CD1c-positive myeloid dendritic cell (primary cell): ENCODE data around the gene GNG8.
"Not testable (repeated sequence)": the region's sequence is repeated elsewhere in the genome, so short reads cannot be mapped to it uniquely, and the experiment has no call there.

Experiments used
- DNase-seq: peaks from one replicate; pipeline ENCODE4 v3.0.0-alpha.2; 2016; ENCODE audit errors: extremely low spot score

The GNG8 gene

DNA sequence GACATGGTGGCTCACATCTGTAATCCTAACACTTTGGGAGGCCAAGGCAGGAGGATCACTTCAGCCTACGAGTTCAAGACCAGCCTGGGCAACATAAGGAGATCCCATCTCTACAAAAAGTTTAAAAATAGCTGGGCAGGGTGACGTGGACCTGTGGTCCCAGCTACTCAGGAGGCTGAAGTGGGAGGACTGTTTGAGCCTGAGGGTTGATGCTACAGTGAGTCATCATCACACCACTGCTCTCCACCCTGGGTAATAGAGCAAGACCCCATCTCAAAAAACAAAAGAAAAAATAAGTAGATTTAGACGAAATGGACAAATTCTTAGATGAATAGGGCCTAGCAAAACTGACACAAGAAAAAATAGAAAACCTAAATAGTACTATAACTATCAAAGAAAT is 10.4 kb upstream of the GNG8 start:
- no peak for DNase-seq

- DNase-seq, result no peak
These were observed 8.7 kb upstream of the GNG8 start for GRCh38 chr19:46644720-46645119.

- DNase-seq, result no peak
These were observed 4.7 kb upstream of the GNG8 start for GRCh38 chr19:46640656-46641055.

DNA sequence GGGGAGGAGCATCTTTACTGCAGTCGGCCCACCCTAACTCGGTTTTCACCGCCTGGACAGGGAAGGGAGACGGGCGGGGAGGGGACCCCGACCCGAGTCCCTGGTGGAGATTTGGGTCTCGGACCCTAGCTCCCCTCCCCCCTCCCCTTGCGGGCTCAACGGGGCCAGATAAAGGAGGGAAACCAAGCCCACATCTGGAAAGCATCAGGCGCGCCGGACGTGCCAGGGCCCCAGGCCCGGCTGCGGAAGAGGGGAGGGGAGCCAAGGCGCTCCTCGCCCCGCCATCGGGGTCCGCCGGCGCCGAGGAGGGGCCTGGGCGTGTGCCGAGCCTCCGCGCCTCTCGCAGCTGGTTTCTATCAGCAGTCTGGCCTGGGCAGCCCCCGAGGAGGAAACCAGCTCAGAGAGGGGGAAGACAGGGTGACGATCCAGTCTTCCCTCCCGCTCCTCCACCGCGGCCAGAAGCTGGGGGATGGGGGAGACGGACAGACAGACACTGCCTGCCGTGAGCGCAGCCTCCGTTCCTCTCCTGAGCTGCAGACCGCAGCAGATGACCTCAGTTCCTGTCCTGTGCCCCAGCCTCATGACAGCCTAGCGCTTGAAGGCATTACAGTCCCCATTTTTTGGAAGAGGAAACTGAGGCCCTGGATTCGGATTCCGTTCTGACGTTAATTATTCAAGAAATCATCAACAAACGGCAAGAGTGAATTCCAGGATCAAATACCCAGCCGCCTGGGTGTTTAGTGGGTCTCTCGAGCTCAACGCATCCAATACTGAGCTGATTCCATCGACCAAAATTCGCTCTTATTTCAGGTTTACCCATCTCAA is 3.6 kb upstream of the GNG8 start:
- DNase-seq, result peak; percentile 79

DNA sequence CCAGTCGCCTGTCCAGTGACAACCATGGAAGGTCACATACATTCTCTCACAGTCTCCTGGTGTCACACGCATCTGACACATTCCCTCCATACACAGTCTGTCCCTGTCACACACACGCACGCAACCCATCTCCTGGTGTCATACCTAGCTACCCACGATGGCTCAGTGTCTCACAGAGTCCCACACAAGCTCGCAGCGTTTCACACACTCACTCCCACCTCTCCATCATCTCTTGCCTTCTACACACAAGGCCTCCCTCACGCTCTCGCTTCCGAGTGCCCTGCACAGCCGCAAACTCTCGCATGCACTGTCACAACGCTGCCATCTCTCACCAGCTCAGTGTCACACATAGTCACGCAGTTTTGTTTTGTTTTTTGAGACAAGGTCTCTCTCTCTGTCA is 1.2 kb upstream of the GNG8 start:
- DNase-seq, result no peak

DNA sequence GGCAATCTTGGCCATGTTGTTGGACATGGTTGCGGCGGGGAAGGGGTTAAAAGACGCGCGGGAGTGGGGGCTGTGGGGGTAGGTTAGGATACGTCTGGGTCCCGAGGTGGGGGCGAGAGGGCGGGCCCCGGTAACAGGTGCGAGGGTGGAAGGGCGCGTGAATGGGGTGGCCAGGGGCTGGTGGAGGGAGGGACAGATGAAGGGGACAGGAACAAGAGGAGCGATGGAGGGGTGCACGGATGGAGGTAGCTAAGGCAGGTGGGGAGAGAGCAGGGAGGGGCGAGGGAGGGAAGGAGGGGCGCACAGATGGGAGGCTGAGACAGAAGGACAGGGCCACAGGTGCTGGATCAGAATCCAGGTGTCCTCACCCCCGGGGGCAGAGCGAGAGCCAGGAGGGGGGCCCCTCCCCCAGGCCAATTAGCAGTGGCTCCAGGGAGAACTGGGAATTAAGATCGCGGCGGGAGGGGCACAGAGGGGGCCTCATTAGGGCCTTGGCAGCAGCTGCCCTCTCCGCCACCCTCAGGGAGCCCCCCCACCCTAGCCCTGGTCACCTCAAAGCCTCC is 1.3 kb downstream of the GNG8 start:
- DNase-seq, result no peak

GRCh38 chr19:46634045-46634655 is 1.9 kb downstream of the GNG8 start:
- peak; percentile 90 for DNase-seq

DNA sequence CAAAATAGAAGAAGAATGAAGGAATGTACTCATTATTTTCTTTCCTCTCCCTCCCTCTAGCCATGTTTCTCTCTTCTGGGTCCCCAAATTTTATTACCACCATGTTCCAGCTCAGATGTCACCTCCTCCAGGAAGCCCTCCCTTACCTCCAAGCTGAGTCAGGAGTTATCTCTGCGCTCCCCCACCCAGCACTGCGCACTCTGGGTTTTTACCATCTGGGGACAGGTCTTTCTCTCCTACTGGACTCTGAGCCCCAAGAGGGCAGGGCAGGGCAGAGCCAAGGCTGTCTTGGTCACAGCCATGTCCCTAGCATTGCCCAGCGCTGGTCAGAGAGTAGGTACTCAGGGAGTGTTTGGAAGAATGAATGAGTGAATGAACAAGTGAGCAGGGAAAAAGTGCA is 2.9 kb downstream of the GNG8 start:
- DNase-seq, result no peak

DNA sequence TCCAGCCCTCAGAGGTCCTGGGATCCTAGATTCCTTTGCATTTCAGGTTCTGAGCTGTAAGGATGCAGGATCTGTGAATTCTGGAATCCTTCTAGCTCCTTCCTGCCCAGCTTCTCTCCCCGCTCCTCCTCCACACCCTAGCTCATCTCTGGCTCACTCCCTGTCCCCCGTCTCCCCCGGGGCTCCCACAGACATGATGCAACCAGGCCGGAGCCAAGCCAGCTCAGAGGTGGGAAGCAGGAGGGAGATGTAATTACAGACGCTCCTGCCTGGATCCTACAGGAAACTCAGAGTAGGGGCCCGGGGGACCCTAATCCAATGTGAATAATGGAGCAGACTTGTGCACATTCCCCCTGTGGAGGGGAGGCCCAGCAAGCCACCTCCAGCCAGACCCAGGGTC is 4.5 kb downstream of the GNG8 start:
- DNase-seq, result no peak

DNA sequence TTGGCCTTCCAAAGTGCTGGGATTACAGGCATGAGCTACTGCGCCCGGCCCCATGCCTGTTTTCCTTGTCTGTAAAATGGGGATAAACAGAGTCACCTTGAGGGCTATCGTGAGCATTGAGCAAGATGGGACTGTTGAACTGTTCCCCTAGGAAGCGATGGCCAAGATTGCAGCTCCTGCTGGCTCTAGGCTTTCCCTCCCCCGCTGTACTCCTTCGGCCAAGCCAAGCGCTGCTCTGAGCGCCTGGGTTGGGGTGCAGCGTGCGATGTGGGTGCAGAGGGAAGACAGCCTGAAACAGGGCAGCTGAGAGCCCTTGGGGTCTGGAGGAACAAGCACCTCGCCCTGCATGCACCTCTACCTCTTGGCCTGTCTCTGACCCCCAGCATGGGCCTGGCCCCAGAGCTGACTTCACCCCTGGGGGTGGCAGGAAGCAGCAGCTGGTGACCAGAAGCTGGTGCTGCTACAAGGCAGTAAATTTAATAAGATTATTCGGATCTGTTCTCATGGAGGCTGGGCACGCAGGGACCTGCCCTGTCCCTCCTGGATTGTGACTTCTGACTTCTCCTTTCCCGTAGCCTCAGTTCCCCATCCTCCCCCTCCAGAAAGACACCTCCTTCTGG is 5.3 kb downstream of the GNG8 start:
- DNase-seq, result no peak

GRCh38 chr19:46629546-46630025 is 6.4 kb downstream of the GNG8 start:
- peak; percentile 58 for DNase-seq

- DNase-seq, result not testable (repeated sequence)
These were observed 7.0 kb downstream of the GNG8 start for GRCh38 chr19:46628970-46629369.

- DNase-seq, result peak; percentile 56
These were observed 9.6 kb downstream of the GNG8 start for GRCh38 chr19:46626446-46626845.

DNA sequence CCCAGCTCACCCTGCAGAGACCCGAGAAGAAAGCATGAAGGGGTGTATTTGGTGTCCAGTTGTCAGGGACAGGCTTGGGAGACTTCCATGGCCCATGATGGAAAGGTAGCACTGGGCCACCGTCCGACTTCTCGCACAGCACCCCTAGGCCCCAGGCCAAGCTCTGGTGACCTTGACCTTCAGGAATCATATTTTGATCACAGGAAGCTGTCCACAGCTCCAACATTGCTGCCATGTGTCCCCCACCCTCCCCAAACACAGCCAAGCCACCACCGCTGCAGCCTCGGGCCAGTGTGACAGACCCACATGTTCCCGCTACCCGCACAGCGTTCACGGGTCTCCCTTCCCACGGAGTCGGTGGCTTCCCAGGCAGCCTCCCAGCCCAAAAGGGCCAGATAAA is 10.3 kb downstream of the GNG8 start:
- DNase-seq, result no peak

GRCh38 chr19:46624958-46625661 is 10.9 kb downstream of the GNG8 start, which contains the start of gene PTGIR:
Gene PTGIR (minus strand): TSS chr19:46625089. CDS start chr19:46624225, 864 bp downstream.
- DNase-seq, result no peak

DNA sequence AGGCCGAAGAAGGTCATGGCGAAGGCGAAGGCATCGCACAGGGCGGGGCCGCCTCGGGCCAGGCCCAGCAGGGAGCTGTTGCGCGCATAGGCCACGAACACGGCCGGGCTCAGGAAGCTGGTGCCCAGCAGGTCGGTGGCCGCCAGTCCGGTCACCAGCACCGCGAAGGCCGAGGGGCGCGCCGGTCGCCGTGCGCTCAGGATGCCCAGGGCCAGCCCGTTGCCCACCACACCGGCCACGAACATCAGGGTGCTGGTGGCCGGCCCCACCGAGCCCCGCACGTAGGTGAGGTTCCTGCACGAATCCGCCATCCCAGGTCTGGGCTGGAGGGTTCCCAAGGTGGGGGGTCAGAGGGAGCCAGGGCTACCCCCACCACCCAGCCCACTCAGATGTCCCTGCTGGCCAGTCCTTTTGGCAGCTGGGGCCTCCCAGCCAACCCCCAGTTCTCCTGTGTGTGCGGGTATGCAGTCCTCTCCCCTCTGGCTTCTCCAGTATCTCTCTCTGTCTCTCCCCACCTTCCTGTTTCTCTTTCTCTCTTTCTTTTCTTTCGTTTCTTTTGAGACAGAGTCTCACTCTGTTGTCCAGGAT is 12.0 kb downstream of the GNG8 start:
- no peak for DNase-seq

DNA sequence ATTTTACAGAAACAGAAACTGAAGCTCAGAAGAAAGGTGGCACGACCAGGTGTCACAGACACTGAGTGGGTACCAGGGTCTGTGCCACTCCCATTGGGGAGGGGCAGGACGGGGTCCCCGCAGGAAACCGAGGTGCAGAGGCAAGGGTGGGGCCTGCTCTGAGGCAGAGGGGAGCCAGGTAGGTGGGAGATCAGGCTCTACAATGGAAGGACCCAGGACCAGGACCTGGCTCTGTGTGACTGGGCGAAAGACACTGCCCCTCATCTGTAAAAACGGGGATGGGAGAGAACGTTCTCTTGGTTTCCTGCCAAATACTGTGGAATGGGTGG is 13.9 kb downstream of the GNG8 start:
- DNase-seq, result no peak

- DNase-seq, result no peak
These were observed 14.5 kb downstream of the GNG8 start for GRCh38 chr19:46621191-46622117.

DNA sequence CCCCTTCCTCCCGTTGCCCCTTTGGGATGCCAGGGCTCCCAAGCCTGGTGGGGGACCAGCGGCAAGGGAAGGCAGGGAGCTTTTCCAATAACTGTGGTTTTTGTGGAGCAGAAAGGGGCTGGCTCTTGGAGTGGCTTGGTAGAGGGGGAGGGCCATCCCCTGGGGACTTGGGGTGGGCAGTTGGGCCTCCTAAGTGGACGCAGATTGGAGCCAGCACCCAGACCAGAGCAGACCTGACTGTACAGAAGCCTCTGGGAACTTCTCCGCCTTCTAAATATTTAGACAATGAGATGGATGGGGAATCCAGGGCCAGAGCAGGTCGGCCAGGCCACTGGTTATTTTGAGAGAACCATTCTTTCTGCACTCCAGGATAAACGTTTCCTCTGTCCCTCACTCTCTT is 15.3 kb downstream of the GNG8 start:
- no peak for DNase-seq

DNA sequence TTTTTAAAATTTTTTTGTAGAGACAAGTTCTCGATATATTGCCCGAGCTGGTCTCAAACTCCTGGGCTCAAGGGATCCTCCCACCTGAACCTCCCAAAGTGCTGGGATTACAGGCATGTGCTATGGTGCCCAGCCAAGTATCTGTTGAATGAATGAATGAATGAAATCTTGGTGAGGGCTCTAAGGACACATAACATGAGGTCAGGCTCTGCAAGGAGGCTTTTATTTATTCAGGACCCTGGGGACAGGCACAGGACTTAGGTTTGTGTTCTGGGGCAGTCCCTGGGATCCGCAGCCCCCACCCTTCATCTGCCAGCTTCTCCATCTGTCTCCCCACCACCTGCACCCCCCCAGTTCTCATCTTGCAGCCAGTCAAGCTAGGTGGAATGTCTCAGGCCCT is 15.7 kb downstream of the GNG8 start:
- DNase-seq, result no peak
